Ovary (tissue), 9 donors: ENCODE results near the gene LIN28B. TPM values are rescaled to one million over a fixed set of nuclear protein-coding genes. Genes with fewer than 3 reads are reported as not detected.
"Not testable (repeated sequence)": the region's sequence is repeated elsewhere in the genome, so short reads cannot be mapped to it uniquely, and the experiment has no call there.

Experiments used
- DNase-seq, 5 donors: peaks; one replicate each; pipeline ENCODE4 v3.0.0-alpha.2; 2019 to 2020
- H3K27ac ChIP-seq, 2 donors: fragments of 200-600 bp; one replicate each; pipeline versions ENCODE4 v1.5.1 to v1.8.0; 2019 to 2022
- H3K27me3 ChIP-seq: fragments of 200-600 bp; one replicate; pipeline ENCODE4 v1.8.0; 2022
- H3K36me3 ChIP-seq: fragments of 200-600 bp; sonication (generic); one replicate; pipeline ENCODE4 v1.5.1; 2019
- H3K4me1 ChIP-seq: one replicate; pipeline ENCODE4 v1.8.1; 2013; ENCODE audit warnings: mild to moderate bottlenecking, moderate library complexity; ENCODE audit not compliant: insufficient read depth
- H3K4me3 ChIP-seq: fragments of 200-600 bp; sonication (generic); one replicate; pipeline ENCODE4 v1.5.1; 2017
- H3K9me3 ChIP-seq, 2 donors: fragments of 200-600 bp in 1 of 2; sonication (generic) in 1 of 2; one replicate each; pipeline versions ENCODE4 v1.5.1 to v1.8.1; 2013 to 2019; ENCODE audit warnings: mild to moderate bottlenecking in 1 of 2, moderate library complexity in 1 of 2
- EP300 ChIP-seq: sonication (generic); formaldehyde crosslinking; IDR thresholded peaks from one replicate; pipeline ENCODE4 v1.6.1; 2017; ENCODE audit warnings: antibody characterized with exemption
- POLR2A ChIP-seq: fragments of 450-650 bp; IDR thresholded peaks from one replicate; pipeline ENCODE4 v1.6.1; 2017; ENCODE audit warnings: antibody characterized with exemption, mild to moderate bottlenecking, moderate library complexity
- WGBS, 3 donors: extraction: QIAGEN DNeasy Blood & Tissue Kit in 1 of 3; methylation state at CpG; one replicate each; pipeline versions ENCODE4 v1.1.5 to v1.1.7; 2013 to 2017; 5-methylcytosine and 5-hydroxymethylcytosine counted together
- intact Hi-C, 4 donors: fragments of 100-400 bp; cut with DNase I; formaldehyde crosslinking; loops; one replicate each; pipeline versions ENCODE4 v1.11.0 to v1.15.1; 2022 to 2023
- polyA plus RNA-seq, 2 donors: library from polyadenylated mRNA; stranded (reverse); fragments of 200-250 nt in 1 of 2; fragments of 350-450 nt in 1 of 2; fragmentation: Illumina TruSeq in 1 of 2; extraction: RNeasy Lipid Tissue Mini Kit (QIAGEN cat#74804) in 1 of 2; gene quantifications; one replicate each; pipeline ENCODE4 v1.2.3, GENCODE V29; 2013 to 2014
- total RNA-seq, 7 donors: library from RNA; depleted of rRNA in 2 of 7; stranded (reverse); fragments of >200 nt in 2 of 7; fragmentation: NEBNext Ultra II Directional in 3 of 7; extraction: Animal tissue kit (Norgen Biotek cat#: 25700) in 3 of 7; gene quantifications; one replicate each; pipeline versions ENCODE4 v1.1.0 to v1.2.4, GENCODE V29; 2016 to 2023
- TF ChIP-seq, protein P1 (sequence below), 3 donors: fragments of 450-650 bp in 2 of 3; fragments of 200-600 bp in 1 of 3; IDR thresholded peaks; one replicate each; pipeline versions ENCODE4 v1.5.1 to v1.8.0; 2016 to 2022; ENCODE audit warnings: antibody characterized with exemption in 3 of 3, mild to moderate bottlenecking in 1 of 3
- donor health status: DM: no; HTN: no; CAD: no; lungs with moderate emphysema.
- donor health status: DM: no; HTN: no; CAD: no.
- donor health status: Bipolar disorder and iron deficiency.
- donor health status: DM: yes; HTN: yes; CAD: no.
- donor health status: DM: no; HTN: no; CAD: no.
- donor health status: DM: yes; HTN: yes; CAD: no.

LIN28B gene
- total and polyA plus RNA-seq, 9 donors = 0.15 TPM; not detected in 8

DNA sequence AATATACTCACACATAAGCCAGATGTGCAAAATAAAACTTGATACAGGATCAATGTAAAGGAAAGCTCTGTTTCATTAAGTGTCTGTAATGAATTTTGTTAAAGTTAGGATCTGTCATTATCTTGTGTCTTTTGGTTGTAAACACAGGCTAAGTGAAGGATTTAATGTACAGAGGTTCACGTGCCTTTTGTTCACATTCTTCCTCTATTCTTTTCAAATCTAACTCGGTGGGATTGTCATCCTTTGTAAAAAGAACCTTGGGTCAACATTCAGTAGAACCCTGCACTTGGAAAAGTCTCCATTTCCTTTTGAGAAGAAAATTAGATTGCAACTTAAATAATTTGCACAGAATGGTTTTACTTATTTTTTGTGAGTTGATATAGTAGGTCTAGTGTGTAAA lies 7.7 kb upstream of the LIN28B start:
- Histone ChIP-seq H3K27me3 (no peaks in the 10 kb centered on the region), H3K9me3 (peaks cover 0 to 3% of the 10 kb centered on the region in 2 donors), H3K36me3 (no peaks in the 10 kb centered on the region), H3K4me1 (no peaks in the 10 kb centered on the region), H3K4me3 (no peak overlapping the region), H3K27ac (no peak overlapping the region)
- no peak for TF ChIP-seq EP300
- TF ChIP-seq POLR2A = no peak
- intact Hi-C loops = loop anchor here in 1 of 4 donors (5.0 kb wide), 1 partner anchor 532 kb away; no protein-coding TSS in a partner anchor
- WGBS, 3 donors = 30 to 50% (median 34%) methylated on average over 2 of the region's 2 CpGs
- no peak for DNase-seq

DNA sequence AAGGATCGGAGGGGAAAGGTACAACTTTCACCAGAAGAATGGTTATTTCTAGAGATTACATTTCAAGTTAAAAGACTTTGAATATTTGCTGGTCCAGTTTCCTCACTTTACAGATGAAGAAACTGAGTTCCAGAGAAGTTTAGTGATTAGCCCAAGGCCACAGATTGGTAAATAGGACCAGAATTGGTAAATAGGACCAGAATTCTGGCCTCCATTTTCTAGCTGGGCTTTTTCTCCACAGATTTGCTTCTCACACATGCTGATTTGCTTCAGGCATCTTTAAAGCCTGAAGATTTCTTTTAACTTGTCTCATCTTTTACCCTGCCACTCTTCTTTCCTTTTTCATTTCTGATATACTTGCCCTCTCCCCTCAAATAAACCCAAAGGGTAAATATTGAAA lies 5.2 kb upstream of the LIN28B start:
- Histone ChIP-seq H3K4me3 (no peak overlapping the region), H3K27ac (no peak overlapping the region), H3K27me3 (no peaks in the 10 kb centered on the region), H3K36me3 (no peaks in the 10 kb centered on the region), H3K4me1 (no peaks in the 10 kb centered on the region), H3K9me3 (peaks cover 0 to 3% of the 10 kb centered on the region in 2 donors)
- WGBS, 3 donors = 62 to 77% (median 68%) methylated on average over 1 of the region's 1 CpG
- intact Hi-C loops = no loop called here
- DNase-seq = no peak
- no peak for TF ChIP-seq POLR2A

DNA sequence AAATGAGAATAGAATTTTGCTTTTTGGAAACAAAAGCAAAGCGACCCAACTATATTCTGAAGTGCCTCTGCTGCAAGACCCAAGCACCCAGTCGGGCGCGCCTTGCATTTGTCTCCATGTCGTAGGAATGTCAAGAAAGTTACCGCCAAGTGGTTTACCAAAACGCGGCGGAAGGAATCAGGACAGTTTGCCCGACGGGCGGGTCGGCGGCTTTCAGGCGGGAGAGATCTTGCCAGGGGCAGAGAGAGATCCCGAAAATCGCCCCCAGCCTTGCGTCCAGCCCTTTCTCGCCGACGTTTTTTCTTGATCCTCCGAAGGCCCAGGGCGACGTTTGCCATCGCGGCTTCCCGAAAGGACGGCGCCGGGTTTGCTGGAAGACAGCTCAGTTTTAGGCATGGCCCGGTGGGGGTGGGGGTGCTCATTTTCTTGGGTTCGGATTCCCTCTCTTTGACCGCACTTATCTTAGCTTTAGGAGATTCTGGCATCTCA lies 4.0 kb upstream of the LIN28B start:
- intact Hi-C loops = no loop called here

DNA sequence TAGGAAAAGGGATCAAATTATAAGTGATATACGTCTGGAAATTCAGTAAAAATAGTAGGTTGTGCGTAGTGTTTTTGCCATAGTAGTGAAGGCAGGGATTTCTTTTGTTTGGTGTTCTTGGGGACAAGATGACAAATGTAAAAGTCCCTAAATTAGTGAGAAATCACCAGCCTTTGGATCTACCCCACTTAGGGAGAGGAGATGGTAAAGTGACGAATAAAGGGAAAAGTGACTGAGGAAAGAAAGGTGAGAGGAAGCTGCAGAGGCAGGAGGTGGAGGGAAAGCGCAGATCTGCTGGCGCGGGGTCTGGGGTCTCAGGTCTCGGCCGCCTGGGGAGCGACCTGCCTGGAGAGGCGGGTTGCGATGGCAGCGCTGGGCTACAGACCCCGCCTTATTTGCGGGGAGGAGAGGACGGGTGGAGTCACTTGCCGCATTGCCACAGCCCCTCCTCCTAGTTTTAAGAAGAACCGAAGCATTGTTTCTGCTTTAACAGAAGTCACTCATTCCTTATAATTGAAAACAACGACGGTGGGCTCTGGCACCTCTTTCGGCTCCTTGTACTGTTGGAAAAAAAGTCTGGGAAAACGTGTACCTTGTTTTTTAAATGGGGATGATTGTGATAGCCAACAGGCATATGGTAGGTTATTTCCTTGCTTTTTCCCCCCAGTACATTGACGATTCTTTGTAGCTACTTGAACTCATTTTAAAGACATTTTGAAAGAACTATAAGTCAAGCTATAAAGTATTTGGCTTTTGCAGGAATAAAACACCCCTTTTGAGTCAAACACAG lies 3.3 kb upstream of the LIN28B start:
- intact Hi-C loops, H3K27ac ChIP-seq, H3K4me3 ChIP-seq, H3K4me1 ChIP-seq, H3K36me3 ChIP-seq, H3K27me3 ChIP-seq, H3K9me3 ChIP-seq, DNase-seq: not testable (repeated sequence)
- 9 to 12% (median 10%) methylated on average over 22 of the region's 22 CpGs for WGBS, 3 donors

More for the DNA sequence above, 4.0 kb upstream of the LIN28B start:
- Histone ChIP-seq H3K9me3 (peaks cover 0 to 3% of the 10 kb centered on the region in 2 donors), H3K27ac (no peak overlapping the region), H3K36me3 (no peaks in the 10 kb centered on the region), H3K4me1 (no peaks in the 10 kb centered on the region), H3K4me3 (no peak overlapping the region), H3K27me3 (no peaks in the 10 kb centered on the region)
- DNase-seq = no peak
- WGBS, 3 donors = 8 to 12% (median 9%) methylated on average over 33 of the region's 33 CpGs
- TF ChIP-seq POLR2A (no peak), EP300 (no peak)
- TF ChIP-seq, protein P1, sequence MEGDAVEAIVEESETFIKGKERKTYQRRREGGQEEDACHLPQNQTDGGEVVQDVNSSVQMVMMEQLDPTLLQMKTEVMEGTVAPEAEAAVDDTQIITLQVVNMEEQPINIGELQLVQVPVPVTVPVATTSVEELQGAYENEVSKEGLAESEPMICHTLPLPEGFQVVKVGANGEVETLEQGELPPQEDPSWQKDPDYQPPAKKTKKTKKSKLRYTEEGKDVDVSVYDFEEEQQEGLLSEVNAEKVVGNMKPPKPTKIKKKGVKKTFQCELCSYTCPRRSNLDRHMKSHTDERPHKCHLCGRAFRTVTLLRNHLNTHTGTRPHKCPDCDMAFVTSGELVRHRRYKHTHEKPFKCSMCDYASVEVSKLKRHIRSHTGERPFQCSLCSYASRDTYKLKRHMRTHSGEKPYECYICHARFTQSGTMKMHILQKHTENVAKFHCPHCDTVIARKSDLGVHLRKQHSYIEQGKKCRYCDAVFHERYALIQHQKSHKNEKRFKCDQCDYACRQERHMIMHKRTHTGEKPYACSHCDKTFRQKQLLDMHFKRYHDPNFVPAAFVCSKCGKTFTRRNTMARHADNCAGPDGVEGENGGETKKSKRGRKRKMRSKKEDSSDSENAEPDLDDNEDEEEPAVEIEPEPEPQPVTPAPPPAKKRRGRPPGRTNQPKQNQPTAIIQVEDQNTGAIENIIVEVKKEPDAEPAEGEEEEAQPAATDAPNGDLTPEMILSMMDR (IDR thresholded peaks at IDR 0.05) = no peak

DNA sequence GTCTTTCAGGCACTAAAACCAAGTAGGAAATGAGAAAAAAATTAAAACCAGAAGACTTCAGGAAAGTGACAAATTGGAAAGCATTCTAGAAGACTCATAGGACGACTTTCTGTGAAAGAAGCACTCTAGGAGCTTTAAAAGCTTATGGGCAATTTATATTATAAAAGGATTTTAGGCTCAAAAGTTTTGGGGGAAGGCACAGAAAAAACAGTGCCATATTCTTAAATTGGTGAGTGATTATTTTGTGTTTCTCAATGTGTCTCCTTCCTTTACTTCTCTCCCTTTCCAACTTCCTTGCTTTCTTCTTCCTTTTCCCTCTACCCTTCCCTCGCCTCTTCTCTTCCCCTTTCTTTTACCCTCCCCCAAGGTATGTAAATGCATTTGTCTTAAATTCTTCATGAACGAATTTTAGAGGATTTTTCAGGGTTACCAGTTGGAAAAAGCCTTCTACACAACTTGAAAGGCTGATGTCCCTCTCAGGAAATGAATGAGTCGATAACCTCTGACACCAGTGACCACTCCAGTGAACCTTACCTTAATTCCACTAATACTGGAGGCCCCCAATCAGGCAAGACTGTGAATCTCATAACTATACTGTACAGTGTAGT lies 2.6 kb upstream of the LIN28B start:
- Histone ChIP-seq H3K27me3 (no peaks in the 10 kb centered on the region), H3K27ac (no peak overlapping the region), H3K4me1 (no peaks in the 10 kb centered on the region), H3K9me3 (peaks cover 0 to 3% of the 10 kb centered on the region in 2 donors), H3K4me3 (no peak overlapping the region), H3K36me3 (no peaks in the 10 kb centered on the region)
- WGBS, 3 donors = 48 to 57% (median 54%) methylated on average over 4 of the region's 4 CpGs
- no peak for DNase-seq
- intact Hi-C loops = no loop called here
- TF ChIP-seq, protein P1 (IDR thresholded peaks at IDR 0.05) = no peak
- TF ChIP-seq EP300 (no peak), POLR2A (no peak)

DNA sequence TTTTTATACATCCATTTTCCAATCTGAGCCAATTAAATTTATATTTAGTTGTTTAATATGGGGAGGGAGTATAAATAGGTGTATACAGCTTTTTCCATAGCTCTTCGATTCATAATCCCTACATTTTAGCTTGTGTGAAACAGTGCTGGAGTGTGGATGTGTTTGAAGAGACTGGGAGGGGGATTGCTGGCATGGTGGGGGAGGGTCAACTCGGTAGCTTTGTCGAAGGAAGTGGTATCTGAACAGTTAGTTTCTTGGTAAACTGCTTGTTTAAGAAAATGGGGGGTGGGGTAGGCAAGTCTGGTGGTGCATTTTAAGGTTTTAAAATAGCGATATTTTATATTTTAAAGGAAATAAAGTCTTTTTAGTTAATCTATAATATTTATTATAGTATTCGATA lies 1.4 kb upstream of the LIN28B start:
- H3K4me1 ChIP-seq = no peaks in the 10 kb centered on the region
- DNase-seq = no peak
- TF ChIP-seq EP300 (no peak), POLR2A (no peak)
- TF ChIP-seq, protein P1 (IDR thresholded peaks at IDR 0.05) = no peak
- no peaks in the 10 kb centered on the region for H3K27me3 ChIP-seq
- intact Hi-C loops = no loop called here
- no peaks in the 10 kb centered on the region for H3K36me3 ChIP-seq
- peaks cover 0 to 3% of the 10 kb centered on the region in 2 donors for H3K9me3 ChIP-seq
- H3K27ac ChIP-seq = no peak overlapping the region
- no peak overlapping the region for H3K4me3 ChIP-seq
- 13 to 19% (median 16%) methylated on average over 5 of the region's 5 CpGs for WGBS, 3 donors
